NCI-H2227 treated with DMSO at 0.1 percent for 48 hours (cell line): ENCODE measurements around the gene GRAMD2B.
"Not testable (repeated sequence)": the region's sequence is repeated elsewhere in the genome, so short reads cannot be mapped to it uniquely, and the experiment has no call there.

Experiments
- DNase-seq: peaks from one replicate; lab custom pipeline; 2025; lab: John Stamatoyannopoulos, UW

GRAMD2B gene

DNA sequence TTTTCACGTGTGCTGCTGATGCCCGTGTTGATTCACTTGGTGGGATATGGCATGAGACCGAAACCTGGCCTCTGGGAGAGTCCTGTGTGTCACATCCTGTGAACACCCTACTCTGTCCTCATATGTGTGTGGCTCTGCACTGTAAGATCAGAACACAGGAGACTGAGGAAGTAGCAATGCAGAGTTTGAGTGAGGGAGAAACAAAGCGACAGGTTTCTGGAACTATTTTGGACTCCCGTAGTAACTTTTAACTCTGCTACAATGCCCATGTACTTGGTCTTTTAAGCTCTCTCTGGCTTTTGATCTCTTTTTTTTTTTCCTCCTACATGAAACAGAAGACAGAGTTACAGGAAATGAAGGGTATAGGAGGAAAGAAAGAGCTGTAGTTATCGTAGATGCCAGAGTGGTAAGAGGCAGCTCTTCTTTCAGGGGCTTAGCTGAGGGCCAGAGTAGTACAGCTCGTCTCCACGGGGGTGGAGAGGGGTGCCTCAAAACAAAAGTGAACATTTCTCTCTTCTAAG lies 26.6 kb downstream of the GRAMD2B start:
- DNase-seq, result no peak

DNA sequence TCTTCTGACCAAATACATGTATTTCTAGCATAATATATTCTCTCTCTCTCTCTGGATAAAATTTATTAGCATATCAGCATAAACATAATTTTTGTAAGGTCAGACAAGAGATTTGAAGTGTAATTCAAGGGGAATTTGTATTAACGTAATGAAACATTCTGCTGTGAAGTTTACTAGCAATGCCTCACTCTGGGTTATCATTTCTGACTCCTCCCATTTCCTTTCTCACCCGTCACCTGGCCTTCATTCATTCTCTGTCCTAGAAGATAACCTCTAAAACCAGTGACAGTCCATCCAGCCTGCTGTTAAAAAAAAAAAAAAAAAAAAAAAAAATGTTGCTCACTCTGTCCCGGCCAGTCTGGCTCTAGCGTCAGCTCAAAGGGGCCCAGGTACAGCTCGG lies 27.1 kb downstream of the GRAMD2B start:
- no peak for DNase-seq

DNA sequence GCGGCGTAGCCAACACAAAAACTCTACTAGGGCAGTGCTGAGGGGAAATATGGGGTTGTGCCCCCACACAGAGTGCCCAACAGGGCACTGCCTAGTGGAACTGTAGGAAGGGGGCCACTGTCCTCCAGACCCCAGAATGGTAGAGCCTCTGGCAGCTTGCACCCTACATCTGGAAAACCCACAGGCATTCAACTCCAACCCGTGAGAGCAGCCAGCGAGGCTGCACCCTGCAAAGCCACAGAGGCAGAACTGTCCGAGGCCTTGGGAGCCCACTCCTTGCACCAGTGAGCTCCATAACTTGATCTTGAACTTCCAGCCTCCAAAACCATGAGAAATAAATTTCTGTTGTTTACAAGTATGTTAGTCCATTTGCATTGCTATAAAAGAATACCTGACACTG lies 27.7 kb downstream of the GRAMD2B start:
- no peak for DNase-seq

GRCh38 chr5:126452477-126452876 lies 29.3 kb downstream of the GRAMD2B start:
- DNase-seq, result no peak

DNA sequence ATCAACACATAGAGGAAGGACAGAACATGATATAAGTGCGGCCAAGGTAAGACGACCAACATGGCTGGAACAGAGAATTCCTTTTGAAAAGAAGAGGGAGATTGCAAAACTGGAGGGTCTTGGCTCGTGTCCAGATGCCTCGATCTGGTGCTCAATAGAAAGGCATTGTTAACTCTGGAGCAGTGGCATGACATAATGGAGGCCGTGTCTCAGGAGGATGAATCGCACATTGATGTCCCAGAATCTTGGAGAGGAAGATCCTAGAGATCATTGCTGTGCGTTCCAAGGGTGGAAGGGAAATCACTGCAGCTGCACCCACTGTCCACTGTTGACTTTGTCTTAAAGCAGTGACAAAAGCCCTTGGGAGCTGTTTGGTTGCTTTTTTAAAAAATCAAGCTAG lies 30.9 kb downstream of the GRAMD2B start:
- no peak for DNase-seq

- DNase-seq, result no peak
Observed at GRCh38 chr5:126454535-126454934, 31.3 kb downstream of the GRAMD2B start.

- DNase-seq, result no peak
Observed at GRCh38 chr5:126455264-126455663, 32.1 kb downstream of the GRAMD2B start.

DNA sequence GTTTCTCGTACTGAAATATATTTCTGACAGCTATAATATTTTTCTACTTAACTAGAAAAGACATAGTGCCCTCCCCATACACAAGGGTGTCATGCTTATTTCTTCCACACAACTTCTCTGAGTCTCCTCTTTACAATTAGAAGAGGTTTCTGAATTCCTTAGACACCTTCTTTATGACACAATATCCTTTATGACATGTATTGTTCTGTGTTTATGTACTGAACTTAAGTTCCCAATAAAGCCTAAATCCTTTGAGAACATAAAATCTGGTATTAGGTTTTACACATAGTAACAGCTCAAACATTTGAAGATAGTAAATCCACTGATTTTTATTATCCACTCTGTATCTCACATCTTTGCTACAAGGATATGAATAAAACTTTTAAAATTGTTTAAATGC lies 32.5 kb downstream of the GRAMD2B start:
- no peak for DNase-seq

DNA sequence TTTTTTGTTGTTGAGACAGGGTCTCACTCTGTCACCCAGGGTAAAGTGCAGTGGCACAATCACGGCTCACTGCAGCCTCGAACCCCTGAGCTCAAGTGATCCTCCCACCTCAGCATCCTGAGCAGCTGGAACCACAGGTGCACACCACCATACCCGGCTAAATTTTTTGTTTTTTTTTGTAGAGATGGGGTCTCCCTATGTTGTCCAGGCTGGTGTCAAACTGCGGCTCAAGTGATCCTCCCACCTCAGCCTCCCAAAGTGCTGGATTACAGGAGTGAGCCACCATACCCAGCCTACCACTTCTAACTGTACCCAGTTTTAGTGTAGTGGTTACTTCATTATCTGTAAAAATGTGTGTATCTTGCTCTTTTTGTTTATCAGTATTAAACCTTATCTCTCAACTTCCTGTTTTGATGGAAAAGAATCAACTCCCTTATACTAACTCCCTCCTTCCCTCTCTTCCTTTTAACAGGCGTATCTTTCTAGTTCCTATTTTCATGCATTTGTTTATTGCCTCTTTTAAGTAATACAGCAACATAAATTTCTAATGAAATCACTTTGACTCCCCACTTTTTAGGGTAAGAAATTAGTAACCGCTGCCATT lies 33.1 kb downstream of the GRAMD2B start:
- no peak for DNase-seq

DNA sequence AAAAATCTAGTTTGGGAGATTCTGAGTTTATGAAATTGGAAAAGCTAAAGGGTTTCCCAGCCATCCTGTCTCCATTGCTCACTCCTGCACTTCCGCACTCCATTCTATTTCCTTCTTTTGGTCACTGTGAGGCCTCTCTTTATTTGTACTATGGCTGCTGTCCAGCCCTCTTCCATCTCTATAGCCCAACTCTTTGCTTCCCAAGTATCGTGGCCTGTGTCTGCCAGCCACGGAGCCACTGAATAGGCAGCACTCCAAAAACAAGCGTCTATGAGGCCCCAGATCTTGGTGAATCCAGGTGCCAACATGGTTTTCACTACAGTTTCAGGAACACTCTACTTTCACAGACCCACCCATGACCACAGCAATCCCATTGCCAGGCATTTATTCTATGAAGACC lies 37.2 kb downstream of the GRAMD2B start:
- no peak for DNase-seq

GRCh38 chr5:126460977-126461376 lies 37.8 kb downstream of the GRAMD2B start:
- DNase-seq, result no peak

- DNase-seq, result no peak
Observed at GRCh38 chr5:126461838-126462237, 38.6 kb downstream of the GRAMD2B start.

GRCh38 chr5:126462239-126463014 lies 39.2 kb downstream of the GRAMD2B start:
- no peak for DNase-seq

- no peak for DNase-seq
Observed at GRCh38 chr5:126464016-126464415, 40.8 kb downstream of the GRAMD2B start.

- DNase-seq, result no peak
Observed at GRCh38 chr5:126464959-126465358, 41.8 kb downstream of the GRAMD2B start.

GRCh38 chr5:126468091-126468490 lies 44.9 kb downstream of the GRAMD2B start:
- no peak for DNase-seq

GRCh38 chr5:126469536-126470316 lies 46.5 kb downstream of the GRAMD2B start:
- DNase-seq, result no peak

GRCh38 chr5:126470529-126470928 lies 47.3 kb downstream of the GRAMD2B start:
- not testable (repeated sequence) for DNase-seq

GRCh38 chr5:126471247-126471646 lies 48.0 kb downstream of the GRAMD2B start:
- DNase-seq, result no peak

- DNase-seq, result no peak
Observed at GRCh38 chr5:126471875-126472537, 48.8 kb downstream of the GRAMD2B start.

GRCh38 chr5:126472538-126472889 lies 49.3 kb downstream of the GRAMD2B start:
- DNase-seq, result no peak
